GM12878 (cell line): ENCODE data around the gene TSPAN12. TPM values are rescaled to one million over a fixed set of nuclear protein-coding genes. Genes with fewer than 3 reads are reported as not detected.

Source experiments
- CTCF ChIP-seq, 3 experiments: IDR thresholded peaks in 2 of 3; conservative IDR thresholded peaks in 1 of 3; 2 replicates each; pipeline ENCODE4 v1.5.1; 2011; ENCODE audit warnings: low read depth in 3 of 3, low read length in 3 of 3, mild to moderate bottlenecking in 3 of 3, control low read depth in 2 of 3, moderate library complexity in 2 of 3, inconsistent platforms in 1 of 3, mixed read lengths in 1 of 3; ENCODE audit not compliant: control insufficient read depth in 2 of 3, insufficient read depth in 1 of 3; ENCODE audit errors: extremely low read depth in 1 of 3
- HCFC1 ChIP-seq: fragments of 150-350 bp; IDR thresholded peaks from 2 replicates; pipeline ENCODE4 v1.6.1; 2014; ENCODE audit warnings: low read length
- JUND ChIP-seq: IDR thresholded peaks from 2 replicates; pipeline ENCODE4 v1.6.1; 2012; ENCODE audit warnings: low read depth, mild to moderate bottlenecking, low read length, improper control_type of control experiment, moderate library complexity
- PRDM15 ChIP-seq: fragments of 450-650 bp; formaldehyde crosslinking; IDR thresholded peaks from 2 replicates; pipeline ENCODE4 v1.4.0; 2020; ENCODE audit warnings: mild to moderate bottlenecking, moderate library complexity
- polyA plus RNA-seq, 11 experiments: library from polyadenylated mRNA; depleted of rRNA in 4 of 11; unstranded in 6 of 11; stranded (reverse) in 5 of 11; fragments of >200 nt; fragmentation: Nextera tagmentation in 4 of 11; fragmentation: Illumina TruSeq in 1 of 11; extraction: Ambion mirVana in 4 of 11; extraction: Trizol in 1 of 11; gene quantifications; 1 replicate in 1 of 11; 2 replicates in 10 of 11; pipeline versions ENCODE4 v1.2.1 to v1.2.3, GENCODE V29; 2011 to 2016; ENCODE audit warnings: inconsistent platforms in 2 of 11, missing spikeins in 2 of 11, low read depth in 1 of 11
- total RNA-seq, 4 experiments: library from RNA; depleted of rRNA in 3 of 4; stranded (reverse); fragments of >200 nt in 3 of 4; fragmentation: Illumina TruSeq in 1 of 4; extraction: Trizol in 1 of 4; gene quantifications; 2 replicates each; pipeline versions ENCODE4 v1.2.1 to v1.2.3, GENCODE V29; 2013 to 2021
- TF ChIP-seq, protein P1 (sequence below): fragments of 450-650 bp; formaldehyde crosslinking; IDR thresholded peaks from 2 replicates; pipeline ENCODE4 v1.4.0; 2022; ENCODE audit warnings: mild to moderate bottlenecking, moderate library complexity

TSPAN12 gene
- total and polyA plus RNA-seq, 10 of the 15 experiments (the other 5 are each of a cell fraction or from before 2014, with no cell fraction given): 0.67 to 110 (median 1.3) TPM

GRCh38 chr7:120874722-120875121 is 16.8 kb upstream of the TSPAN12 start (continued):
- TF ChIP-seq CTCF (IDR thresholded peaks at IDR 0.05 in 2 of 3, conservative IDR thresholded peaks at IDR 0.05 in 1 of 3; ENCODE audit: control insufficient read depth in 2 of 3, extremely low read depth in 1 of 3, insufficient read depth in 1 of 3, low read depth in 3 of 3, low read length in 3 of 3): no peak
- no peak for TF ChIP-seq HCFC1
- no peak for TF ChIP-seq PRDM15 (CRISPR knock-in tag)
- TF ChIP-seq JUND: no peak
- TF ChIP-seq, protein P1, sequence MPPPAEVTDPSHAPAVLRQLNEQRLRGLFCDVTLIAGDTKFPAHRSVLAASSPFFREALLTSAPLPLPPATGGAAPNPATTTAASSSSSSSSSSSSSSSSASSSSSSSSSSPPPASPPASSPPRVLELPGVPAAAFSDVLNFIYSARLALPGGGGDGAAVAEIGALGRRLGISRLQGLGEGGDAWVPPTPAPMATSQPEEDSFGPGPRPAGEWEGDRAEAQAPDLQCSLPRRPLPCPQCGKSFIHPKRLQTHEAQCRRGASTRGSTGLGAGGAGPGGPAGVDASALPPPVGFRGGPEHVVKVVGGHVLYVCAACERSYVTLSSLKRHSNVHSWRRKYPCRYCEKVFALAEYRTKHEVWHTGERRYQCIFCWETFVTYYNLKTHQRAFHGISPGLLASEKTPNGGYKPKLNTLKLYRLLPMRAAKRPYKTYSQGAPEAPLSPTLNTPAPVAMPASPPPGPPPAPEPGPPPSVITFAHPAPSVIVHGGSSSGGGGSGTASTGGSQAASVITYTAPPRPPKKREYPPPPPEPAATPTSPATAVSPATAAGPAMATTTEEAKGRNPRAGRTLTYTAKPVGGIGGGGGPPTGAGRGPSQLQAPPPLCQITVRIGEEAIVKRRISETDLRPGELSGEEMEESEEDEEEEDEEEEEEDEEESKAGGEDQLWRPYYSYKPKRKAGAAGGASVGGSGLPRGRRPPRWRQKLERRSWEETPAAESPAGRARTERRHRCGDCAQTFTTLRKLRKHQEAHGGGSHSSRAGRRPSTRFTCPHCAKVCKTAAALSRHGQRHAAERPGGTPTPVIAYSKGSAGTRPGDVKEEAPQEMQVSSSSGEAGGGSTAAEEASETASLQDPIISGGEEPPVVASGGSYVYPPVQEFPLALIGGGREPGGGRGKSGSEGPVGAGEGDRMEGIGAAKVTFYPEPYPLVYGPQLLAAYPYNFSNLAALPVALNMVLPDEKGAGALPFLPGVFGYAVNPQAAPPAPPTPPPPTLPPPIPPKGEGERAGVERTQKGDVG (CRISPR knock-in tag): no peak
